ENCODE results near the gene ZNF341. TPM values are rescaled to one million over a fixed set of nuclear protein-coding genes. Genes with fewer than 3 reads are reported as not detected.
A peak's percentile ranks its signal among the peaks of the same experiment; 100 is the strongest.

Gene ZNF341
- total and polyA plus RNA-seq, 9 of the 15 experiments (the other 6 are each of a cell fraction or from before 2014, with no cell fraction given), result 0.08 to 2.6 (median 1.0) TPM

- TF ChIP-seq POLR2AphosphoS5 (IDR thresholded peaks at IDR 0.05; ENCODE audit: control insufficient read depth, insufficient read depth, low read depth, low read length) (peak; percentile 92), FOXP4 (CRISPR knock-in tag; IDR thresholded peaks at IDR 0.05; ENCODE audit: borderline replicate concordance) (no peak), TEAD4 (IDR thresholded peaks at IDR 0.05; ENCODE audit: low read length) (peak; percentile 94), TEAD4 (CRISPR knock-in tag; IDR thresholded peaks at IDR 0.05; ENCODE audit: borderline replicate concordance) (no peak), NCOA2 (IDR thresholded peaks at IDR 0.05; ENCODE audit: partially characterized antibody in 2 of 2) (no peak), LEF1 (IDR thresholded peaks at IDR 0.05) (peak; percentile 89), ZNF124 (CRISPR knock-in tag; IDR thresholded peaks at IDR 0.05) (no peak), ZNF143 (CRISPR knock-in tag; IDR thresholded peaks at IDR 0.05) (no peak), ZBTB11 (CRISPR knock-in tag; IDR thresholded peaks at IDR 0.05) (peak in 1 of 3 experiments; percentile 68; a peak in 2 of 6 replicates), HCFC1 (IDR thresholded peaks at IDR 0.05; ENCODE audit: low read depth, low read length) (no peak), ZNF584 (CRISPR knock-in tag; IDR thresholded peaks at IDR 0.05; ENCODE audit: low read depth) (no peak), CCAR2 (IDR thresholded peaks at IDR 0.05; ENCODE audit: low read depth, low read length) (no peak), CHD1 (IDR thresholded peaks at IDR 0.05; ENCODE audit: low read length) (no peak), MIER1 (IDR thresholded peaks at IDR 0.05; ENCODE audit: low read depth) (no peak), ELF2 (CRISPR knock-in tag; IDR thresholded peaks at IDR 0.05) (no peak), RCOR1 (IDR thresholded peaks at IDR 0.05; ENCODE audit: borderline replicate concordance in 1 of 2, low read depth in 2 of 2, low read length in 2 of 2) (peak; percentile 98 to 99), ZNF133 (CRISPR knock-in tag; IDR thresholded peaks at IDR 0.05) (no peak), ZNF224 (CRISPR knock-in tag; IDR thresholded peaks at IDR 0.05) (no peak), EP400 (IDR thresholded peaks at IDR 0.05) (peak; percentile 38; the same call in 1 of the 2 replicates), NBN (IDR thresholded peaks at IDR 0.05; ENCODE audit: low read depth) (peak; percentile 33; the same call in 1 of the 2 replicates), KLF16 (IDR thresholded peaks at IDR 0.05) (peak; percentile 89; the same call in 1 of the 2 replicates), SPI1 (IDR thresholded peaks at IDR 0.05; ENCODE audit: borderline replicate concordance, low read depth, low read length) (peak; percentile 80; the same call in 1 of the 2 replicates), ZNF197 (CRISPR knock-in tag; IDR thresholded peaks at IDR 0.05; ENCODE audit: low read depth) (peak; percentile 20; the same call in 1 of the 2 replicates)
These were observed 41.8 kb upstream of the ZNF341 start (continued) for GRCh38 chr20:33689973-33690372.

Data from K562 (cell line).